SKM-1 (cell line): ENCODE data around the gene ZBTB12.
"Not testable (repeated sequence)": the region's sequence is repeated elsewhere in the genome, so short reads cannot be mapped to it uniquely, and the experiment has no call there.

Experiments
- DNase-seq: peaks from one replicate; lab custom pipeline; 2025; ENCODE audit not compliant: unreplicated experiment; lab: John Stamatoyannopoulos, UW

The ZBTB12 gene, protein sequence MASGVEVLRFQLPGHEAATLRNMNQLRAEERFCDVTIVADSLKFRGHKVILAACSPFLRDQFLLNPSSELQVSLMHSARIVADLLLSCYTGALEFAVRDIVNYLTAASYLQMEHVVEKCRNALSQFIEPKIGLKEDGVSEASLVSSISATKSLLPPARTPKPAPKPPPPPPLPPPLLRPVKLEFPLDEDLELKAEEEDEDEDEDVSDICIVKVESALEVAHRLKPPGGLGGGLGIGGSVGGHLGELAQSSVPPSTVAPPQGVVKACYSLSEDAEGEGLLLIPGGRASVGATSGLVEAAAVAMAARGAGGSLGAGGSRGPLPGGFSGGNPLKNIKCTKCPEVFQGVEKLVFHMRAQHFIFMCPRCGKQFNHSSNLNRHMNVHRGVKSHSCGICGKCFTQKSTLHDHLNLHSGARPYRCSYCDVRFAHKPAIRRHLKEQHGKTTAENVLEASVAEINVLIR

DNA sequence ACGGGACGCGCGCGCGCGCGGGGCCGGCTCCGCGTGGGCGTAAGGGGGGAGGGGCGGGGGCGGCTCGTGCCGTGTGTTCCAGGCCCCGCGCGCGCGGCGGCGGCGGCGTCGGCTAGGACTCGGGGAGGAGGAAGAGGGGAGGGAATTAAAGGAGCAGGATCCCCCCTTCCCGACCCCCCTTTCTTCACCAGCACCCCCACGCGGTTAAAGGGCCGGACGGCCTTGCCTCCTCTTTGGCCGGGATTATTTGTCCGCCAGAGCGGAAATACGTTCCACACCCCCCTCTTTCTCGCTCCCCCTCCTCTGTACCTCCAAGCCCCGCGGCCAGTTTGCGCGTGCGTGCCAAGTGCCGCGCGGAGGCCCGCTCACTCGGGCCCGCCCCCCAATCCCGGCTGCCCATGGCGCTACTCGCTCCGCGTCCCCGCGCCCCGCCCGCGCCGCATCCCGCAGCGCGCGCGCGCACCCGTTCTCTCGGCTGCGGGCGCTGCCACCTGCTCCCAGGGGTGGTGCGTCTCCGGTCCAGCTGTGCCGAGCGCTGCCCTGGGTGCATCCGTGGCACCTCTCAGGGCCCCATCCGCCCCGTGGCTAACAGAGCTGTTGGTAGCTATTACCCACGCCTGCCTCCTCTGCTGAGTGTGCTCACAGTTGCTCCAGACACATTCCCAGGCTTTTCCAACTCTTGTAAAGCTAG lies at the start of gene ZBTB12:
ZBTB12 (minus strand) TSS at position 134 of the 691 bp plus-strand sequence. CDS start 781 bp downstream, outside the sequence.
- peak; percentile 69 for DNase-seq

DNA sequence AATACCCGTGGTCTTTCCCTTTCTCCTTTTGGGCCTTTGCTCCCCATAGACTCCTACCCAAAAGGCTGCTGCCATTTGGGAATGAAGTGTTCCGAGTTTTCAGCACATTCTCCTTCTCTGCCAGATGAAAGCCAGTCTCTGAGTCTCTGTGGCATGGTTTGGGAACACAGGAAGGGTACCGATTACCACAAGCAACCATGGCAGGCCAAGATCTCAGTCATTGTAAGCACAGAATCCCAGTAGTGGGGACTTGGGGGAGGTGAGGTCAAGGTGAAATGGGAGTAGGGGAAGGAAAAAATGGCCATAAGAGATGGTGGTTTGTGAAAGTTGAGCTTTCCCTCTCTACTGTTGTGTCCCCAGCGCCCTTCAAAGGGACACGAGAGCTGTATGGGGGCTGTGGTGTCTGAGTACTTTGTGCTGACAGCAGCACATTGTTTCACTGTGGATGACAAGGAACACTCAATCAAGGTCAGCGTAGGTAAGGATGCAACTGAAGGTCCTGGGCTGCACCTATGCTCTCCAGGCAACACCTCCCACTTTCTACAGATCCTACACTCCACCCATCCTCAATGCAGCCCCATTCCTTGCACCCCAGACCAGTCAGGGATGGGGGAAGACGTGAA lies 48.2 kb upstream of the ZBTB12 start:
- DNase-seq, result no peak

DNA sequence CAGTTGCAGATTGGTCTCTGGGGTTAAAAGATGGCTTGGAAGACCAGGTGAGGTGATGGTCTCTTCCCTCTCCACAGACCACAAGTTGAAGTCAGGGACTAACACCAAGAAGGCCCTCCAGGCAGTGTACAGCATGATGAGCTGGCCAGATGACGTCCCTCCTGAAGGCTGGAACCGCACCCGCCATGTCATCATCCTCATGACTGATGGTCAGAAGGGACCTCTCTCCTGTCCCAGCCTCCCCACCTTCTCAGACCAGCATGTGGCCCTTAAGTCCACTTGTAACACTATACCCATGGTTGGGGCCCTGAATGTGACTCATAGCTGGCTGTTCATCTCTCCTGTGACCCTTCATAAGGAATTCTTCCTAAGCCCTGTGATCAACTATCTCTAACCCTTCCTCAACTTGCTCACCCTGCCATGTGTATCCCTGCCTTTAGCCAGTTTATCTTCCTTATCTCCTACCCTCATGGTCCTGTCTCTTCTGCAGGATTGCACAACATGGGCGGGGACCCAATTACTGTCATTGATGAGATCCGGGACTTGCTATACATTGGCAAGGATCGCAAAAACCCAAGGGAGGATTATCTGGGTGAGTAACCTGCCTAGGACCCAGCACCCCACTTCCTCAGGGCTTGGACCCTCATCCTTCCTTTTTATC lies 47.0 kb upstream of the ZBTB12 start:
- no peak for DNase-seq

DNA sequence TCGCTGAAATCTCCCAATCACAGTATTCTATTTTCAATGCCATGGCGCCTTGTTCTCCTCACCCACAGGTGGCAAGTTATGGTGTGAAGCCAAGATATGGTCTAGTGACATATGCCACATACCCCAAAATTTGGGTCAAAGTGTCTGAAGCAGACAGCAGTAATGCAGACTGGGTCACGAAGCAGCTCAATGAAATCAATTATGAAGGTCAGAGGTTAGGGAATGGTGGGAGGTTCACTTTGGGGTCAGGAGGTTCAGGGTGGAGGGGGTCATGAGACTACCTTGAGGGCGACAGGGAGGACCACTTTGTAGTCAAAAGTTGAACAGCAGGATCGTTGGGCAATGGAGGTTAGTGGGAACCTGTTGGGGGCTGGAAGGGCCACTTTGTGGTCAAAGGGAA lies 46.4 kb upstream of the ZBTB12 start:
- no peak for DNase-seq

DNA sequence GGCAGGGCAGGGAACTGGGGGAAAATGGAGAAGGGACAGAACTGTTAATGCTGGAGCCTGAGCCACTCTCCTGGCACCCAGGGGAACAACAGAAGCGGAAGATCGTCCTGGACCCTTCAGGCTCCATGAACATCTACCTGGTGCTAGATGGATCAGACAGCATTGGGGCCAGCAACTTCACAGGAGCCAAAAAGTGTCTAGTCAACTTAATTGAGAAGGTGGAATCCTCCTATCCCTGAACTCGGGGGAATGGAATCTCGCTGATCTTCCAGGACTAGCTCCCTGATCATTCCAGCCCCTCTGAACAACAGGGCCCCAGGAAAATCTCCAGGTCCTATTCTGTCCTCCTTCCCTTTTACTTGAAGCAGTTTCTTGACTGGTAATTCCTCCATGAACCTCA lies 46.0 kb upstream of the ZBTB12 start:
- DNase-seq, result no peak

DNA sequence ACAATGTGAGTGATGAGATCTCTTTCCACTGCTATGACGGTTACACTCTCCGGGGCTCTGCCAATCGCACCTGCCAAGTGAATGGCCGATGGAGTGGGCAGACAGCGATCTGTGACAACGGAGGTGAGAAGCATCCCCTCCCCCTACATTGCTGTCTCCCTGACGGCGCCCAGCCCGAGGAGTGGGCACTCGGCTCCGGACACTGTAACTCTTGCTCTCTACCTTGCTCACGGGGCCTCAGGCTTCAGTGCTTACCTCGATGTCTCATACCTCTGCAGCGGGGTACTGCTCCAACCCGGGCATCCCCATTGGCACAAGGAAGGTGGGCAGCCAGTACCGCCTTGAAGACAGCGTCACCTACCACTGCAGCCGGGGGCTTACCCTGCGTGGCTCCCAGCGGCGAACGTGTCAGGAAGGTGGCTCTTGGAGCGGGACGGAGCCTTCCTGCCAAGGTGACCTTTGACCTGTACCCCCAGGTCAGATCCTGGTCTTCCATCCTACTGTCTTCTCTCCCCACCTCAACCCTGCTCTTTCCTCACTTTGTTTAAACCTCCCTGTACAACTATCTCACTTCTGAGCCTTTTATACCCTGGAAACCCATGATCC lies 45.3 kb upstream of the ZBTB12 start:
- no peak for DNase-seq

DNA sequence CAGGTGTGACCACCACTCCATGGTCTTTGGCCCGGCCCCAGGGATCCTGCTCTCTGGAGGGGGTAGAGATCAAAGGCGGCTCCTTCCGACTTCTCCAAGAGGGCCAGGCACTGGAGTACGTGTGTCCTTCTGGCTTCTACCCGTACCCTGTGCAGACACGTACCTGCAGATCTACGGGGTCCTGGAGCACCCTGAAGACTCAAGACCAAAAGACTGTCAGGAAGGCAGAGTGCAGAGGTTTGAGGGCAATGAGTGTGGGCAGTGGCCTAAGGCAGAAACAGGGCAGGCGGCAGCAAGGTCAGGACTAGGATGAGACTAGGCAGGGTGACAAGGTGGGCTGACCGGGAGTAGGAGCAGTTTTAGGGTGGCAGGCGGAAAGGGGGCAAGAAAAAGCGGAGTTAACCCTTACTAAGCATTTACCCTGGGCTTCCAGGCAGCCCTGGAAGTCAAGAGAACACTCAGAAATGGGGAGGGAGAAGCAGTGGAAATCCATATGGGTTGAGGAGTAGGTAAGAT lies 44.5 kb upstream of the ZBTB12 start:
- DNase-seq, result no peak

DNA sequence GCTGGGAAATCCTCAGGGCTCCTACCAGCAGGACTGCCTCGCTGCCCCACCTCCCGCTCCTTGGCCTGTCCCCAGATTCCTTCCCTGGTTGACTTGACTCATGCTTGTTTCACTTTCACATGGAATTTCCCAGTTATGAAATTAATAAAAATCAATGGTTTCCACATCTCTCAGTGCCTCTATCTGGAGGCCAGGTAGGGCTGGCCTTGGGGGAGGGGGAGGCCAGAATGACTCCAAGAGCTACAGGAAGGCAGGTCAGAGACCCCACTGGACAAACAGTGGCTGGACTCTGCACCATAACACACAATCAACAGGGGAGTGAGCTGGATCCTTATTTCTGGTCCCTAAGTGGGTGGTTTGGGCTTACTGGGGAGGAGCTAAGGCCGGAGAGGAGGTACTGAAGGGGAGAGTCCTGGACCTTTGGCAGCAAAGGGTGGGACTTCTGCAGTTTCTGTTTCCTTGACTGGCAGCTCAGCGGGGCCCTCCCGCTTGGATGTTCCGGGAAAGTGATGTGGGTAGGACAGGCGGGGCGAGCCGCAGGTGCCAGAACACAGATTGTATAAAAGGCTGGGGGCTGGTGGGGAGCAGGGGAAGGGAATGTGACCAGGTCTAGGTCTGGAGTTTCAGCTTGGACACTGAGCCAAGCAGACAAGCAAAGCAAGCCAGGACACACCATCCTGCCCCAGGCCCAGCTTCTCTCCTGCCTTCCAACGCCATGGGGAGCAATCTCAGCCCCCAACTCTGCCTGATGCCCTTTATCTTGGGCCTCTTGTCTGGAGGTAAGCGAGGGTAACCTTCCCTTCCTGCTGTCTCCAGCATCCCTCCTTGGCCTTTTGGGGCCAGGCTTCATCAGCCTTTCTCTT lies 43.9 kb upstream of the ZBTB12 start, which contains the start of gene CFB:
CFB (plus strand) TSS at position 589 of the 863 bp plus-strand sequence; CDS start at position 716, 127 bp downstream.
- DNase-seq, result no peak

DNA sequence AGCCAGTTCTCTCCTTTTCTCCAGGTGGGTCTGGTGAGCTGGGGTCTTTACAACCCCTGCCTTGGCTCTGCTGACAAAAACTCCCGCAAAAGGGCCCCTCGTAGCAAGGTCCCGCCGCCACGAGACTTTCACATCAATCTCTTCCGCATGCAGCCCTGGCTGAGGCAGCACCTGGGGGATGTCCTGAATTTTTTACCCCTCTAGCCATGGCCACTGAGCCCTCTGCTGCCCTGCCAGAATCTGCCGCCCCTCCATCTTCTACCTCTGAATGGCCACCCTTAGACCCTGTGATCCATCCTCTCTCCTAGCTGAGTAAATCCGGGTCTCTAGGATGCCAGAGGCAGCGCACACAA lies 43.2 kb upstream of the ZBTB12 start:
- DNase-seq, result no peak

DNA sequence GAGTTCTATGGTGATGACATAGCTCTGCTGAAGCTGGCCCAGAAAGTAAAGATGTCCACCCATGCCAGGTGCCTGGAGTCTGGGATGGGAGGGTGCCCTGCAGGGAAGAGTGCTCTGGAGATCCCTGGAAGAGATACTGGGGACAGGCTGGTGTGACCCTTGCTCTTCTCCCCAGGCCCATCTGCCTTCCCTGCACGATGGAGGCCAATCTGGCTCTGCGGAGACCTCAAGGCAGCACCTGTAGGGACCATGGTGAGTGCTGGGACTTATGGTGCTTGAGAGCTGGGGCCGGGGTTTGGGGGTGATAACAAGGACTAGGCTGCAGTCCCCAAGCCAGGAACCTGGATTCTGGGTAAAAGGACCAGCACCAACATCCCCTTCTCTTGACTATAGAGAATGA lies 41.9 kb upstream of the ZBTB12 start:
- DNase-seq, result no peak

DNA sequence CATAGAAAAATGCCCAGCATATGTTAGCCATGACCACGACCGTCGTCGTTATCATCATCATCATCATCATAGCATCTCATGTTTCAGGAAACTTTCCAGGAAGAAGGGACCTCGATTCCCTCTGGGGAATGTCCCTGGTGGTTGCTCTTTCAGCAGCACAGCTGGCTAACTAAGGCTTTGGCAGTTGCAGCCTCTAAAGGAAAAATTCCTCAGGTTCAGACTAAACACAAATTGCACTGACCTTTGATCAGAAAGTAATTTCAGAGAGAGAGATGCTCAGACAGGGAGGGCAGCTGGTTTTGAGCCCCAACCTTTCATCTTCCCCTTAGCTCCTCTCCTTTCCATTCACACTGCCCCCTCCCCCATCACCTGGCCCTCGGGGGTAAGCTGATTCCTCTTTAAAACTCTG lies 38.4 kb upstream of the ZBTB12 start:
- DNase-seq, result no peak

DNA sequence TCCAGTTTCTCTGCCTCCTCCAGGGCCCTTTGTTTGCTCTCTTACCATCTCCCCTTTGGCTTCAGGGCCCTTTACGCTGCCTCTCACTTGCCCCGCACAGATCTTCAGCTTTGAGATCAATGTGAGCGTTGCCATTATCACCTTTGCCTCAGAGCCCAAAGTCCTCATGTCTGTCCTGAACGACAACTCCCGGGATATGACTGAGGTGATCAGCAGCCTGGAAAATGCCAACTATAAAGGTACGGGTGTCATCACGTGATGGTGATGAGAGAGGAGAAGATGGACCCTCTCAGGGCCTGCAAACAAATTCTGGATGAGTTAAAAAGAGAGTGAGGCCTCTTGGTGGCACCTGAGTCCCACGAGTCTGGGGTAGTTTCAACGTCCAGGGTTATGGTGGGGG lies 33.9 kb upstream of the ZBTB12 start:
- no peak for DNase-seq

DNA sequence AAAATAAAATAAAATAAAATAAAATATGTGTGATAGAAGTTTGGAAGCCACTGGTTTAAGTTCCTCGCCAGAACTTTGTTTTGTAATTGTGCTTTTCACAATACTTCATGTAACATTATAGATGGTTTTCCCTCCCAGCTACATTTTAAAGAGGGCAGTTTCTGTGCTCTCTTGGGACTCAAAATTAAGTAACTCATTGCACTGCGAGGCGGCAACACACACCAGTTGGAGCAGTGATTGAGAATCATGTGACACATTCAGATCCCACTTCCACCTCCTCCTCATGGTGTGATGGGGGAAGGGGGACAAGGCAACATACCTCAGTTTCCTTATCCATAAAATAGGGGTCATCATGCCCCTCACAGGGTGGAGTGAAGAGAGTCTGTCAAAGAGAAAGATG lies 33.1 kb upstream of the ZBTB12 start:
- DNase-seq, result no peak

DNA sequence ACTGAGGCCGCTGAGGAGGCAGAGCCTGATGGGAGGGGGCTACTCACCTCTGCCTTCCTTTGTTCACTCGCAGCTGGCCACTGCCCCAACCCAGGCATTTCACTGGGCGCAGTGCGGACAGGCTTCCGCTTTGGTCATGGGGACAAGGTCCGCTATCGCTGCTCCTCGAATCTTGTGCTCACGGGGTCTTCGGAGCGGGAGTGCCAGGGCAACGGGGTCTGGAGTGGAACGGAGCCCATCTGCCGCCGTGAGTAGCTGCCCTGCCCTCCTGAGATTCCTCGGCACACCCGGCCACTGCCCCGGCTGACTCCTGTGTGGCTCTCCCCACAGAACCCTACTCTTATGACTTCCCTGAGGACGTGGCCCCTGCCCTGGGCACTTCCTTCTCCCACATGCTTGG lies 31.7 kb upstream of the ZBTB12 start:
- DNase-seq, result no peak

DNA sequence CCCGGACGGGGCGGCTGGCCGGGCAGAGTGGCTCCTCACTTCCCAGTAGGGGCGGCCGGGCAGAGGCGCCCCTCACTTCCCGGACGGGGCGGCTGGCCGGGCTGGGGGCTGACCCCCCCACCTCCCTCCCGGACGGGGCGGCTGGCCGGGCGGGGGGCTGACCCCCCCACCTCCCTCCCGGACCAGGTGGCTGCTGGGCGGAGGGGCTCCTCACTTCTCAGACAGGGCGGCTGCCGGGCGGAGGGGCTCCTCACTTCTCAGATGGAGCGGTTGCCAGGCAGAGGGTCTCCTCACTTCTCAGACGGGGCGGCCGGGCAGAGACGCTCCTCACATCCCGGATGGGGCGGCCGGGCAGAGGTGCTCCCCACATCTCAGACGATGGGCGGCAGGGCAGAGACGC lies 30.3 kb upstream of the ZBTB12 start:
- not testable (repeated sequence) for DNase-seq

DNA sequence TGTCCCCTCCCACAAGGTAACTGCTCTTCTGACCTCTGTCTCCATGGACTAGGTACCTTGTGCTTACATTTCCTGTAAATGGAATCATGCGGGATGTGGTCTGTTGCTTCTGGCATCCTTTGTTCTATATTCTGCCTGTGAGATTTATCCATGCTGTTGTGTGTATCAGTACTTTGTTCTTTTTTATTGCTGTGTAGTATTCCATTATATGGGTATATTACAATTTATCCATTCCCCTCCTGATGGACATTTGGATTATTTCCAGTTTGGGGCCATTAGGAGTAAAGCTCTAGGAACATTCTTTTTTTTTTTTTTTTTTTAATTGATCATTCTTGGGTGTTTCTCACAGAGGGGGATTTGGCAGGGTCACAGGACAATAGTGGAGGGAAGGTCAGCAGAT lies 29.1 kb upstream of the ZBTB12 start:
- no peak for DNase-seq

DNA sequence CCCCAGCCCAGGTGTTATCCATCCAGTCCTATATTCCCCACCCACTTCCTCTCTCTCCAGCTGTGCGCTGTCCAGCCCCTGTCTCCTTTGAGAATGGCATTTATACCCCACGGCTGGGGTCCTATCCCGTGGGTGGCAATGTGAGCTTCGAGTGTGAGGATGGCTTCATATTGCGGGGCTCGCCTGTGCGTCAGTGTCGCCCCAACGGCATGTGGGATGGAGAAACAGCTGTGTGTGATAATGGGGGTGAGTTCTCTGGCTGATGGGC lies 26.7 kb upstream of the ZBTB12 start:
- no peak for DNase-seq

DNA sequence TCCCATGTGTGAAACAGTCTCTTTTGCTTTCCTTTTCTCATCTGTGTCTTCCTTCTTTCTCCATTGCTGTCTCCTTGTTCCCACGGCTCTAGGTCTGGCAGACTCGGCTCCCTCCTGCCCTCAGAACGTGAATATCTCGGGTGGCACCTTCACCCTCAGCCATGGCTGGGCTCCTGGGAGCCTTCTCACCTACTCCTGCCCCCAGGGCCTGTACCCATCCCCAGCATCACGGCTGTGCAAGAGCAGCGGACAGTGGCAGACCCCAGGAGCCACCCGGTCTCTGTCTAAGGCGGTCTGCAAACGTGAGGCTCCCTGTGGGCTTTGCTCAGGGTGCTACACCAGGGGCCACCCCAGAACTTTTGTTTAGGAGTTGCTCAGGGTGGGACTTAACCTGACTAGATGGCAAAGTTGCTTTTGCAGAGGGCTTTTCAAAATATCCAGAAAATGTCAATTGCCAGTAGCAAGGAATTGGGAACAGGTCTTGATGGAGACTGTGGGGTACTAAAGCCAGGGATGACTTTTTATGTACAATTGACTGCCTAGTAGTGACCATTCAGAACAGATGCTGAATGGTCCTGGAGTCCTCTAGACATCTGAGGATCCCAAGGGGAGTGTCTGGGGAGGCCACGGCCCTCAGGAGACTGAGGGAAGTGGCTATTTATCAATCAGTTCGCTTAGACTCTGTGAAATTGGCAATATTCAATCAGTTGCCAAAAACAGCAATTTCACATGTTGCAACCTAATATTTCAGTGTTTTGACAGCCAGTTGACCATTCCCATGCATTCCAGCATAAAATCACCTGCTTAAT lies 26.2 kb upstream of the ZBTB12 start:
- DNase-seq, result no peak

DNA sequence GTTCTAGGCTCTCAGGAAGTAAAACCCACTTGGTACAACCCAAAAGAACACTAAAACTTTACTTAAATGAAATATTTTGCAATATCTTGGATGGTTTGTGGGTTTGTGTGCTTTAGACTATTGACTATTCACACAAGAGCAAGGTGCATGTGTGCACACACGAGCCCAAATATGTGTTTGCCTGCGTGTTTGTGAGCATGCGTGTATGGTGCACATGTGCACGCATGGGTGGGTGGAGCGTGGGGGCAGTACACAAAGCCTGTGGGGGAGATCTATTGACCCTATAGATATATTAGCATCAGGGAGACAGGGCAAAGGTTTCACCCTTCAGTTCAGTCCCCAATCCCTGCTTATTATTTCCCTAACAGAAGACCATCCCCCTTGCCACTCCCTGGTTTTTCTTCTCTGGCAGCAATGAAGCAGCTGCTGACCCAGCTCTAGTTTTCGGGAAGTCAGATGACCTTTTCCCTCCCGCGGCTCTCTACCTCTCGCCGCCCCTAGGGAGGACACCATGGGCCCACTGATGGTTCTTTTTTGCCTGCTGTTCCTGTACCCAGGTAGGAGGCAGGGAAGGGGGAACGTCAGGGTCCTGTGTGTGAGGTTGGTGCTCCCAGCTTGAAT lies 25.5 kb upstream of the ZBTB12 start, which contains the start of gene C2:
C2 (plus strand) TSS at position 476 of the 621 bp plus-strand sequence; CDS start at position 512, 36 bp downstream.
- no peak for DNase-seq
